ENCODE measurements around the gene BTN2A1.

DNA sequence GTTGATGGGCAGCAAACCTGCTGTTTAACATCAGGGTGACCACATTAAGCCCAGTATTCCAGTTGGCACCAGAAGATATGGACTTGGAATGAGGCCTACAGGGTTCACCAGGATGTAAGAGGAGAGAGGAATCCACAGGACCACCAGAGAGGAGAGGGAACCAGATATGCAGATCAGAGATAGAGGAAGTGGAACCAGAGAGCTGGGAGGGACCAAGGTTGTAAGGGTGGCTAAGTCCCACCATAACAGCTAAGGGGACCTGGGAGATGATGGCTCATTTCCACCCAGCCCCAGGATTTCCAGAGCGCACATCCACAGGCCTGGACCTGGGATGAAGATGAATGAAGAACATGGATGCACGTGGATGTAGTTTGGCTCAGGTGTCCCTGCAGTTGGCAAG is 11.1 kb downstream of the BTN2A1 start:
- TF ChIP-seq, protein P1, sequence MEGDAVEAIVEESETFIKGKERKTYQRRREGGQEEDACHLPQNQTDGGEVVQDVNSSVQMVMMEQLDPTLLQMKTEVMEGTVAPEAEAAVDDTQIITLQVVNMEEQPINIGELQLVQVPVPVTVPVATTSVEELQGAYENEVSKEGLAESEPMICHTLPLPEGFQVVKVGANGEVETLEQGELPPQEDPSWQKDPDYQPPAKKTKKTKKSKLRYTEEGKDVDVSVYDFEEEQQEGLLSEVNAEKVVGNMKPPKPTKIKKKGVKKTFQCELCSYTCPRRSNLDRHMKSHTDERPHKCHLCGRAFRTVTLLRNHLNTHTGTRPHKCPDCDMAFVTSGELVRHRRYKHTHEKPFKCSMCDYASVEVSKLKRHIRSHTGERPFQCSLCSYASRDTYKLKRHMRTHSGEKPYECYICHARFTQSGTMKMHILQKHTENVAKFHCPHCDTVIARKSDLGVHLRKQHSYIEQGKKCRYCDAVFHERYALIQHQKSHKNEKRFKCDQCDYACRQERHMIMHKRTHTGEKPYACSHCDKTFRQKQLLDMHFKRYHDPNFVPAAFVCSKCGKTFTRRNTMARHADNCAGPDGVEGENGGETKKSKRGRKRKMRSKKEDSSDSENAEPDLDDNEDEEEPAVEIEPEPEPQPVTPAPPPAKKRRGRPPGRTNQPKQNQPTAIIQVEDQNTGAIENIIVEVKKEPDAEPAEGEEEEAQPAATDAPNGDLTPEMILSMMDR (IDR thresholded peaks at IDR 0.05) = no peak
- TF ChIP-seq POLR2A (IDR thresholded peaks at IDR 0.05) = no peak
